MM.1S (cell line): Measurements from ENCODE around the gene PLD1.

Experiments
- EZH2 ChIP-seq: fragments of 300-600 bp; sonication (generic); optimal IDR thresholded peaks from 2 replicates; pipeline ENCODE3; 2017; ENCODE audit warnings: low read depth, mild to moderate bottlenecking, antibody characterized with exemption, low read length, mixed read lengths
- EZH2phosphoT487 ChIP-seq: fragments of 300-600 bp; sonication (generic); IDR thresholded peaks from 2 replicates; pipeline ENCODE4 v1.6.1; 2018; ENCODE audit warnings: antibody characterized with exemption, low read length
- TF ChIP-seq, protein P1 (sequence below): fragments of 300-600 bp; sonication (generic); IDR thresholded peaks from 2 replicates; pipeline ENCODE4 v1.5.1; 2016; ENCODE audit warnings: antibody characterized with exemption, low read length, mixed read lengths

GRCh38 chr3:171663805-171664204 is 146.5 kb downstream of the PLD1 start:
- TF ChIP-seq, protein P1, sequence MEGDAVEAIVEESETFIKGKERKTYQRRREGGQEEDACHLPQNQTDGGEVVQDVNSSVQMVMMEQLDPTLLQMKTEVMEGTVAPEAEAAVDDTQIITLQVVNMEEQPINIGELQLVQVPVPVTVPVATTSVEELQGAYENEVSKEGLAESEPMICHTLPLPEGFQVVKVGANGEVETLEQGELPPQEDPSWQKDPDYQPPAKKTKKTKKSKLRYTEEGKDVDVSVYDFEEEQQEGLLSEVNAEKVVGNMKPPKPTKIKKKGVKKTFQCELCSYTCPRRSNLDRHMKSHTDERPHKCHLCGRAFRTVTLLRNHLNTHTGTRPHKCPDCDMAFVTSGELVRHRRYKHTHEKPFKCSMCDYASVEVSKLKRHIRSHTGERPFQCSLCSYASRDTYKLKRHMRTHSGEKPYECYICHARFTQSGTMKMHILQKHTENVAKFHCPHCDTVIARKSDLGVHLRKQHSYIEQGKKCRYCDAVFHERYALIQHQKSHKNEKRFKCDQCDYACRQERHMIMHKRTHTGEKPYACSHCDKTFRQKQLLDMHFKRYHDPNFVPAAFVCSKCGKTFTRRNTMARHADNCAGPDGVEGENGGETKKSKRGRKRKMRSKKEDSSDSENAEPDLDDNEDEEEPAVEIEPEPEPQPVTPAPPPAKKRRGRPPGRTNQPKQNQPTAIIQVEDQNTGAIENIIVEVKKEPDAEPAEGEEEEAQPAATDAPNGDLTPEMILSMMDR = no peak
- TF ChIP-seq EZH2 (no peak), EZH2phosphoT487 (no peak)
